ENCODE results near the gene HNRNPA2B1.

DNA sequence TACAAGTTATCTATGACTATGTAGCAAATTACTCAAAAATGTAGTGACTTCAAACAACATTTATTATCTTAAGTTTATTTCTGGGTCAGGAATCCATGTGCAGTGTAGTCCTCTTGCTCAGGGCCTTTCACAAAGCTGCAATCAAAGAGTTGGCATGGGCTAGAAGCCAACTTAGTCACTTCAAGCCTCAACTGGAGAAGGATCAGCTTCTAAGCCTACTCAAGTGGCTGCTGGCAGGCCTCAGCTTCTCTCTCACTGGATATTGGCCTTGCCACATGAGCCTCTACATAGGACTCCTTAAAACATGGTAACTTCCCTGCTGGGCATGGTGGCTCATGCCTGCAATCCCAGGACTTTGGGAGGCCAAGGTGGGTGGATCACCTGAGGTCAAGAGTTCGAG lies 53.5 kb downstream of the HNRNPA2B1 start:
- TF ChIP-seq, protein P1, sequence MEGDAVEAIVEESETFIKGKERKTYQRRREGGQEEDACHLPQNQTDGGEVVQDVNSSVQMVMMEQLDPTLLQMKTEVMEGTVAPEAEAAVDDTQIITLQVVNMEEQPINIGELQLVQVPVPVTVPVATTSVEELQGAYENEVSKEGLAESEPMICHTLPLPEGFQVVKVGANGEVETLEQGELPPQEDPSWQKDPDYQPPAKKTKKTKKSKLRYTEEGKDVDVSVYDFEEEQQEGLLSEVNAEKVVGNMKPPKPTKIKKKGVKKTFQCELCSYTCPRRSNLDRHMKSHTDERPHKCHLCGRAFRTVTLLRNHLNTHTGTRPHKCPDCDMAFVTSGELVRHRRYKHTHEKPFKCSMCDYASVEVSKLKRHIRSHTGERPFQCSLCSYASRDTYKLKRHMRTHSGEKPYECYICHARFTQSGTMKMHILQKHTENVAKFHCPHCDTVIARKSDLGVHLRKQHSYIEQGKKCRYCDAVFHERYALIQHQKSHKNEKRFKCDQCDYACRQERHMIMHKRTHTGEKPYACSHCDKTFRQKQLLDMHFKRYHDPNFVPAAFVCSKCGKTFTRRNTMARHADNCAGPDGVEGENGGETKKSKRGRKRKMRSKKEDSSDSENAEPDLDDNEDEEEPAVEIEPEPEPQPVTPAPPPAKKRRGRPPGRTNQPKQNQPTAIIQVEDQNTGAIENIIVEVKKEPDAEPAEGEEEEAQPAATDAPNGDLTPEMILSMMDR (IDR thresholded peaks at IDR 0.05) = no peak
- TF ChIP-seq EP300 (IDR thresholded peaks at IDR 0.05) = no peak
- no peak for TF ChIP-seq POLR2AphosphoS5 (IDR thresholded peaks at IDR 0.05)

Data from sigmoid colon (tissue), 4 donors.